B cell (primary cell): ENCODE measurements around the gene EHBP1. TPM values are rescaled to one million over a fixed set of nuclear protein-coding genes. Genes with fewer than 3 reads are reported as not detected.

ENCODE experiments used
- ATAC-seq: fragments of 200-7000 bp; cut with Tn5 transposase; one replicate; pipeline ENCODE4 v1.10.0; 2021; ENCODE audit warnings: low read depth, mild to moderate bottlenecking, moderate number of reproducible peaks, moderate library complexity
- CTCF ChIA-PET: fragments of 350-600 bp; sonication (Branson Sonifier 250); formaldehyde crosslinking; loops from one replicate; lab custom pipeline; 2021; ENCODE audit warnings: antibody characterized with exemption, inconsistent platforms; lab: Charles Lee
- POLR2A ChIA-PET: fragments of 350-600 bp; sonication (Branson Sonifier 250); formaldehyde crosslinking; loops from one replicate; lab custom pipeline; 2021; ENCODE audit warnings: antibody characterized with exemption; lab: Charles Lee
- DNase-seq: peaks from one replicate; pipeline ENCODE4 v3.0.0; 2013
- H2AFZ ChIP-seq: 2 replicates; pipeline ENCODE4 v1.6.1; 2012; ENCODE audit warnings: mild to moderate bottlenecking, low read depth, low read length; ENCODE audit not compliant: insufficient read depth, poor library complexity, severe bottlenecking
- H3K27ac ChIP-seq, 2 donors: 1 replicate in 1 of 2; 2 replicates in 1 of 2; pipeline ENCODE4 v1.5.1; 2012 to 2013; ENCODE audit warnings: low read length in 2 of 2, mild to moderate bottlenecking in 2 of 2, moderate library complexity in 1 of 2
- H3K27me3 ChIP-seq, 4 experiments: fragments of 200-600 bp in 1 of 4; sonication (generic) in 1 of 4; replicated peaks in 1 of 4; 1 replicate in 2 of 4; 2 replicates in 2 of 4; pipeline versions ENCODE4 v1.6.1 to v1.7.0; 2013 to 2016; ENCODE audit warnings: low read length in 3 of 4, mild to moderate bottlenecking in 2 of 4, mixed read lengths in 1 of 4, moderate library complexity in 1 of 4; ENCODE audit not compliant: insufficient read depth in 4 of 4, control insufficient read depth in 3 of 4; ENCODE audit errors: control extremely low read depth in 1 of 4
- H3K36me3 ChIP-seq, 2 experiments: replicated peaks in 1 of 2; 1 replicate in 1 of 2; 2 replicates in 1 of 2; pipeline versions ENCODE4 v1.6.1 to v1.7.1; 2013; ENCODE audit warnings: low read length in 1 of 2; ENCODE audit not compliant: insufficient read depth in 2 of 2, control insufficient read depth in 1 of 2; ENCODE audit errors: control extremely low read depth in 1 of 2, extremely low read depth in 1 of 2
- H3K4me1 ChIP-seq, 2 donors: fragments of 200-600 bp in 1 of 2; sonication (generic) in 1 of 2; 1 replicate in 1 of 2; 2 replicates in 1 of 2; pipeline versions ENCODE4 v1.5.1 to v1.6.1; 2013 to 2017; ENCODE audit warnings: low read length in 2 of 2; ENCODE audit not compliant: control insufficient read depth in 2 of 2, insufficient read depth in 2 of 2
- H3K4me2 ChIP-seq: replicated peaks from 2 replicates; pipeline ENCODE3; 2012; ENCODE audit warnings: mild to moderate bottlenecking, low read depth, low read length; ENCODE audit not compliant: poor library complexity, severe bottlenecking
- H3K4me3 ChIP-seq, 5 experiments: fragments of 200-600 bp in 1 of 5; sonication (generic) in 1 of 5; 1 replicate in 3 of 5; 2 replicates in 2 of 5; pipeline versions ENCODE4 v1.5.1 to v1.7.0; 2011 to 2016; ENCODE audit warnings: low read length in 4 of 5, mild to moderate bottlenecking in 4 of 5, low read depth in 2 of 5, control low read depth in 1 of 5, moderate library complexity in 1 of 5; ENCODE audit not compliant: insufficient read depth in 1 of 5; ENCODE audit errors: control extremely low read depth in 1 of 5, extremely low read depth in 1 of 5
- H3K79me2 ChIP-seq: fragments of 200-600 bp; sonication (generic); one replicate; pipeline ENCODE4 v1.6.0; 2016; ENCODE audit warnings: low read length; ENCODE audit not compliant: control insufficient read depth, insufficient read depth
- H3K9ac ChIP-seq: fragments of 200-600 bp; sonication (generic); 2 replicates; pipeline ENCODE4 v1.6.1; 2017; ENCODE audit warnings: mild to moderate bottlenecking, low read length, moderate library complexity
- H3K9me3 ChIP-seq, 3 donors: one replicate each; pipeline versions ENCODE4 v1.6.1 to v1.7.1; 2013; ENCODE audit warnings: low read length in 2 of 3; ENCODE audit not compliant: control insufficient read depth in 2 of 3, insufficient read depth in 1 of 3; ENCODE audit errors: control extremely low read depth in 1 of 3
- H4K20me1 ChIP-seq: 2 replicates; pipeline ENCODE4 v1.6.0; 2012; ENCODE audit warnings: mild to moderate bottlenecking, low read length; ENCODE audit not compliant: insufficient read depth, control insufficient read depth, poor library complexity, severe bottlenecking
- H3K27ac Mint-ChIP-seq: one replicate; pipeline ENCODE4 v1.8.0; 2021; ENCODE audit warnings: mixed read lengths
- H3K27me3 Mint-ChIP-seq: one replicate; pipeline ENCODE4 v1.8.0; 2021; ENCODE audit warnings: mixed read lengths
- H3K4me1 Mint-ChIP-seq: one replicate; pipeline ENCODE4 v1.8.0; 2021; ENCODE audit warnings: mixed read lengths
- H3K4me3 Mint-ChIP-seq: one replicate; pipeline ENCODE4 v1.8.0; 2021; ENCODE audit warnings: mixed read lengths
- H3K9me3 Mint-ChIP-seq: one replicate; pipeline ENCODE4 v1.8.0; 2022; ENCODE audit warnings: mixed read lengths; ENCODE audit not compliant: insufficient read depth
- CTCF ChIP-seq: fragments of 200-600 bp; IDR thresholded peaks from one replicate; pipeline ENCODE4 v1.8.0; 2022; ENCODE audit warnings: antibody characterized with exemption, mild to moderate bottlenecking
- EZH2 ChIP-seq: IDR thresholded peaks from 2 replicates; pipeline ENCODE4 v1.6.1; 2012; ENCODE audit warnings: borderline replicate concordance, low read depth, mild to moderate bottlenecking, moderate library complexity, low read length; ENCODE audit not compliant: insufficient read depth, poor library complexity, severe bottlenecking
- WGBS: methylation state at CpG from one replicate; pipeline ENCODE4 v1.1.5; 2013; ENCODE audit warnings: missing lambda C conversion rate; ENCODE audit not compliant: insufficient coverage; 5-methylcytosine and 5-hydroxymethylcytosine counted together
- intact Hi-C: fragments of 100-400 bp; cut with micrococcal nuclease; formaldehyde crosslinking; loops from one replicate; pipeline ENCODE4 v1.10.0; 2022
- polyA plus RNA-seq: library from polyadenylated mRNA; depleted of rRNA; stranded (reverse); fragments of >200 nt; gene quantifications from 2 replicates; pipeline ENCODE4 v1.2.3, GENCODE V29; 2012
- total RNA-seq, 2 donors: library from RNA; stranded (reverse); fragments of 120-200 nt in 1 of 2; gene quantifications; 1 replicate in 1 of 2; 2 replicates in 1 of 2; pipeline versions ENCODE4 v1.2.3 to v1.2.4, GENCODE V29; 2013 to 2022

The EHBP1 gene
- total and polyA plus RNA-seq, 2 donors (not counting 1 experiment from before 2014, with no cell fraction given): 8.8 to 34.7 TPM

DNA sequence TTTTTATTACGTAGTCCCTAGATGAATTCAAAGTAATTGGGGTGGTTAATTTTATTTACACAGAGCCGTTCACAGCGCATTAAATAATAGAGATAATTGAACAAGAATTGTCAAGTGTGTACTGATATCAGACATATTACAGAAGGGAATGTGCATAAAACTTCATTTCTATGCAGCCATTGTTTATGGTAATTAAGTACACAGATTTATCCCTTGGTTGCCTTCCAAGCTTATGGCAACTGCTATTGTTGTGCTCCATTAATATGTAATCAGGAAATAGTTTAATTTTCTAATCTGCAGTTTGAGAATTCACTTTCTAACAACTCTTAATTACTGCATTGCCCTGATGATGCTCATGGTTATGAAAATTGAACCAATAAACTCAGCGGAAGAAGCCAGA is 297.8 kb downstream of the EHBP1 start:
- ATAC-seq: no peak
- Mint-ChIP-seq H3K4me3 (no peak overlapping the region), H3K27ac (no peak overlapping the region), H3K4me1 (no peaks in the 10 kb centered on the region), H3K27me3 (no peaks in the 10 kb centered on the region), H3K9me3 (peaks cover 2% of the 10 kb centered on the region)
- no peak overlapping the region for H3K4me2 ChIP-seq
- H3K4me3 ChIP-seq: no peak overlapping the region
- no peaks in the 10 kb centered on the region for H3K36me3 ChIP-seq
- H3K4me1 ChIP-seq: no peaks in the 10 kb centered on the region
- intact Hi-C loops: no loop called here
- DNase-seq: no peak
- H4K20me1 ChIP-seq: no peaks in the 10 kb centered on the region
- CTCF ChIA-PET: interaction anchor here (0.6 kb wide), 1 partner anchor 95 kb away, joined by 3 read pairs; no protein-coding TSS in a partner anchor
- POLR2A ChIA-PET: no interaction called here
- H3K79me2 ChIP-seq: no peaks in the 10 kb centered on the region
- TF ChIP-seq CTCF: no peak
- TF ChIP-seq EZH2: no peak
- no CpG with 5 or more reads among the region's 4 CpGs for WGBS
- H3K9ac ChIP-seq: no peak overlapping the region
- no peak overlapping the region for H2AFZ ChIP-seq
- no peak overlapping the region for H3K27ac ChIP-seq
- no peaks in the 10 kb centered on the region for H3K27me3 ChIP-seq
- no peaks in the 10 kb centered on the region for H3K9me3 ChIP-seq

DNA sequence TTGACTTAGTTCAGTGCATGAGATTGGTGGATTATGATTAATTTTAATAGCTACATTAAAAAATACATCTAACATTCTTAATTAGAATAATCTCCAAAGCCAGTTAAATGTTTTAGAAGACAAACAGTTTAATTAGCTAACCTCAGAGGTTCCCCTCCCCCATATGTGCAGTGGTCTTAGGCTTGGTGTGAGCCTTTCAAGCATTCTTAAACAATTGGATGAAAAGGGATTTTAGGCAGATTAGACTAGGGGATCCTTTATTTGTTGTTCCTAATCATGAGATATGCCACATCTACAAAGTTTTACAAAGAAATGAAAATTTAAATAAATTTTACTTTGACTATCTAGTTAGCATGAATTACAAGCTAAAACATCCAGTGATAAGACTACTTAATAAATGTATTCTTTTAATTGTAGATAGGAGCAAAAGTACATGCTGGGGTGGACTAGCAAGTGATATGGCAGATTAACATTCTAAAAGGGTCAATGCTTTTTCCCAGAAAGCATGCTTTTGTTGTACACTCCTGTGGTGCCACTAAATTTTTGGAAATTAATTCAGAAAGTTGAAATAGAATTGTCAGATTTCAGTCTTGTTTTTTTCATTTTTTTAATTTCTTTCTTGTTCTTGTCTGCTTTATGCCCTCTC is 302.4 kb downstream of the EHBP1 start:
- H3K4me1 Mint-ChIP-seq: no peaks in the 10 kb centered on the region
- Histone ChIP-seq H3K9me3 (no peaks in the 10 kb centered on the region), H3K4me3 (no peak overlapping the region), H4K20me1 (no peaks in the 10 kb centered on the region), H3K4me2 (no peak overlapping the region), H3K36me3 (no peaks in the 10 kb centered on the region), H3K79me2 (no peaks in the 10 kb centered on the region), H3K27ac (no peak overlapping the region), H3K9ac (no peak overlapping the region), H2AFZ (no peak overlapping the region), H3K27me3 (no peaks in the 10 kb centered on the region), H3K4me1 (no peaks in the 10 kb centered on the region)
- no peak for ATAC-seq
- no peaks in the 10 kb centered on the region for H3K9me3 Mint-ChIP-seq
- no peak for TF ChIP-seq EZH2
- no peak for TF ChIP-seq CTCF
- no peak overlapping the region for H3K27ac Mint-ChIP-seq
- ChIA-PET CTCF (no interaction called here), POLR2A (no interaction called here)
- H3K4me3 Mint-ChIP-seq: no peak overlapping the region
- DNase-seq: no peak
- intact Hi-C loops: no loop called here
- no peaks in the 10 kb centered on the region for H3K27me3 Mint-ChIP-seq
